Fibroblast of skin of right biceps (primary cell): Measurements from ENCODE around the gene PCSK6.
"Not testable (repeated sequence)": the region's sequence is repeated elsewhere in the genome, so short reads cannot be mapped to it uniquely, and the experiment has no call there.

Experiments
- DNase-seq: peaks from one replicate; pipeline ENCODE4 v3.0.0-alpha.2; 2013

The PCSK6 gene

GRCh38 chr15:101353240-101353639 lies 136.3 kb downstream of the PCSK6 start:
- DNase-seq: no peak

- no peak for DNase-seq
Observed at GRCh38 chr15:101351736-101352135, 137.8 kb downstream of the PCSK6 start.

GRCh38 chr15:101349047-101349951 lies 140.2 kb downstream of the PCSK6 start:
- DNase-seq: no peak

- no peak for DNase-seq
Observed at GRCh38 chr15:101348643-101349042, 140.9 kb downstream of the PCSK6 start.

GRCh38 chr15:101348015-101348414 lies 141.5 kb downstream of the PCSK6 start:
- no peak for DNase-seq

- DNase-seq: no peak
Observed at GRCh38 chr15:101347454-101347853, 142.1 kb downstream of the PCSK6 start.

- no peak for DNase-seq
Observed at GRCh38 chr15:101346928-101347327, 142.6 kb downstream of the PCSK6 start.

- DNase-seq: no peak
Observed at GRCh38 chr15:101342056-101342455, 147.5 kb downstream of the PCSK6 start.

GRCh38 chr15:101338502-101339057 lies 150.9 kb downstream of the PCSK6 start:
- DNase-seq: no peak

GRCh38 chr15:101337976-101338375 lies 151.5 kb downstream of the PCSK6 start:
- no peak for DNase-seq

- not testable (repeated sequence) for DNase-seq
Observed at GRCh38 chr15:101333907-101334789, 155.4 kb downstream of the PCSK6 start.

- no peak for DNase-seq
Observed at GRCh38 chr15:101332061-101332467, 157.4 kb downstream of the PCSK6 start.

GRCh38 chr15:101329867-101330380 lies 159.6 kb downstream of the PCSK6 start:
- DNase-seq: no peak

GRCh38 chr15:101329309-101329863 lies 160.1 kb downstream of the PCSK6 start:
- DNase-seq: no peak

GRCh38 chr15:101328001-101328400 lies 161.5 kb downstream of the PCSK6 start:
- no peak for DNase-seq

- DNase-seq: no peak
Observed at GRCh38 chr15:101327147-101327740, 162.3 kb downstream of the PCSK6 start.

- no peak for DNase-seq
Observed at GRCh38 chr15:101326462-101327146, 162.9 kb downstream of the PCSK6 start.

GRCh38 chr15:101326026-101326315 lies 163.5 kb downstream of the PCSK6 start:
- DNase-seq: no peak

GRCh38 chr15:101325263-101326025 lies 164.1 kb downstream of the PCSK6 start:
- DNase-seq: no peak

- DNase-seq: no peak
Observed at GRCh38 chr15:101324524-101325177, 164.9 kb downstream of the PCSK6 start.
